A673 (cell line): ENCODE data around the gene UBE3A. TPM values are rescaled to one million over a fixed set of nuclear protein-coding genes. Genes with fewer than 3 reads are reported as not detected.

ENCODE experiments used
- BruUV-seq: library from RNA; stranded (reverse); fragments of 400-500 nt; replicated peaks from 2 replicates; lab custom pipeline; 2021; lab: Mats Ljungman, UMichigan
- CTCF ChIA-PET: fragments of 300-600 bp; sonication (Branson Sonifier 250); formaldehyde crosslinking; loops from one replicate; lab custom pipeline; 2022; ENCODE audit warnings: antibody characterized with exemption; lab: Charles Lee
- POLR2A ChIA-PET: fragments of 300-600 bp; sonication (Branson Sonifier 250); formaldehyde crosslinking; loops from one replicate; lab custom pipeline; 2022; ENCODE audit warnings: antibody characterized with exemption; ENCODE audit not compliant: low non-redundant PET; lab: Charles Lee
- DNase-seq: peaks from one replicate; pipeline ENCODE4 v3.0.0-alpha.2; 2015; ENCODE audit warnings: low spot score
- H3K27ac ChIP-seq: fragments of 200-600 bp; sonication (generic); 2 replicates; pipeline ENCODE4 v1.5.1; 2016; ENCODE audit warnings: mixed run types, low read depth, mild to moderate bottlenecking, mixed read lengths, antibody characterized with exemption, low read length; ENCODE audit not compliant: poor library complexity, severe bottlenecking
- H3K27me3 ChIP-seq: fragments of 200-600 bp; sonication (generic); replicated peaks from 2 replicates; pipeline ENCODE4 v1.6.1; 2017; ENCODE audit warnings: mixed run types, low read depth, mild to moderate bottlenecking, mixed read lengths, antibody characterized with exemption, low read length; ENCODE audit not compliant: insufficient read depth, poor library complexity
- H3K36me3 ChIP-seq: fragments of 200-600 bp; sonication (generic); 2 replicates; pipeline ENCODE4 v1.6.1; 2016; ENCODE audit warnings: mixed run types, mild to moderate bottlenecking, mixed read lengths, antibody characterized with exemption, low read length; ENCODE audit not compliant: insufficient read depth, poor library complexity, severe bottlenecking
- H3K4me1 ChIP-seq: fragments of 200-600 bp; sonication (generic); 2 replicates; pipeline ENCODE4 v1.6.1; 2017; ENCODE audit warnings: mixed run types, mild to moderate bottlenecking, mixed read lengths, antibody characterized with exemption, low read length; ENCODE audit not compliant: insufficient read depth, poor library complexity, severe bottlenecking
- H3K4me3 ChIP-seq: fragments of 200-600 bp; sonication (generic); 2 replicates; pipeline ENCODE4 v1.5.1; 2016; ENCODE audit warnings: low read depth, mixed run types, mild to moderate bottlenecking, mixed read lengths, low read length; ENCODE audit not compliant: poor library complexity, severe bottlenecking
- H3K9me3 ChIP-seq: fragments of 200-600 bp; sonication (generic); 2 replicates; pipeline ENCODE4 v1.6.1; 2016; ENCODE audit warnings: mixed run types, low read depth, mild to moderate bottlenecking, mixed read lengths, antibody characterized with exemption, low read length; ENCODE audit not compliant: poor library complexity, severe bottlenecking
- EZH2 ChIP-seq: fragments of 200-600 bp; sonication (generic); IDR thresholded peaks from 2 replicates; pipeline ENCODE4 v1.6.1; 2017; ENCODE audit warnings: borderline replicate concordance, low read depth, mild to moderate bottlenecking, mixed read lengths, antibody characterized with exemption, low read length; ENCODE audit not compliant: poor library complexity, severe bottlenecking
- intact Hi-C: fragments of 100-400 bp; cut with micrococcal nuclease; formaldehyde crosslinking; loops from one replicate; pipeline ENCODE4 v1.10.0; 2022; ENCODE audit not compliant: unreplicated experiment
- total RNA-seq: library from RNA; stranded (reverse); gene quantifications from 2 replicates; pipeline ENCODE4 v1.2.3, GENCODE V29; 2021
- TF ChIP-seq, protein P1 (sequence below): fragments of 300-800, 200-600 bp; sonication (generic); conservative IDR thresholded peaks from 2 replicates; pipeline ENCODE4 v1.5.1; 2017; ENCODE audit warnings: low read depth, mild to moderate bottlenecking, antibody characterized with exemption, low read length, moderate library complexity, mixed read lengths

The UBE3A gene
- total RNA-seq, 1 experiment from 2014 or later = 104 TPM

DNA sequence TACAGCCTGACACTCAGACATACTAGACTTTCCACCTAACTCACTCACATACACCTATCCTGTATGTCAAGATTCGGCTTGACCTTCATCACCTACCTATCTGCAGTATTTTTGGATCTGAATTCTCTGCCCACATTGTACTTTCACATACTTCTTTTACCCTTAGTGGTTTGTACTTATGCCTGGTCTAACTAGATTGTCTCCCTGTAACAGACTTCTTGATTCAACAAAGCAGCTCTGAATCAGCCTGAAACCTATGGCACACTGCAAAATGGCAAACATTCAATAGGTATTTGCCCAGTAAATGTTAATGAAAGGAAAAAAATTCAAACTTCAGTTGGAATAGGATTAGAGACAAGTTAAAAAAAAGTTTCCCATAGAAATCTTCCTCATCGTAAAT, 106.5 kb downstream of the UBE3A start:
- no peaks in the 10 kb centered on the region for H3K27me3 ChIP-seq
- CTCF ChIA-PET = no interaction called here
- intact Hi-C loops = loop anchor here (5.0 kb wide), 1 partner anchor 35 kb away; no protein-coding TSS in a partner anchor
- BruUV-seq = no TSS peak
- H3K4me3 ChIP-seq = no peak overlapping the region
- DNase-seq = no peak
- H3K27ac ChIP-seq = no peak overlapping the region
- H3K36me3 ChIP-seq = no peaks in the 10 kb centered on the region
- no peaks in the 10 kb centered on the region for H3K9me3 ChIP-seq
- POLR2A ChIA-PET = no interaction called here
- TF ChIP-seq EZH2 = no peak
- TF ChIP-seq, protein P1, sequence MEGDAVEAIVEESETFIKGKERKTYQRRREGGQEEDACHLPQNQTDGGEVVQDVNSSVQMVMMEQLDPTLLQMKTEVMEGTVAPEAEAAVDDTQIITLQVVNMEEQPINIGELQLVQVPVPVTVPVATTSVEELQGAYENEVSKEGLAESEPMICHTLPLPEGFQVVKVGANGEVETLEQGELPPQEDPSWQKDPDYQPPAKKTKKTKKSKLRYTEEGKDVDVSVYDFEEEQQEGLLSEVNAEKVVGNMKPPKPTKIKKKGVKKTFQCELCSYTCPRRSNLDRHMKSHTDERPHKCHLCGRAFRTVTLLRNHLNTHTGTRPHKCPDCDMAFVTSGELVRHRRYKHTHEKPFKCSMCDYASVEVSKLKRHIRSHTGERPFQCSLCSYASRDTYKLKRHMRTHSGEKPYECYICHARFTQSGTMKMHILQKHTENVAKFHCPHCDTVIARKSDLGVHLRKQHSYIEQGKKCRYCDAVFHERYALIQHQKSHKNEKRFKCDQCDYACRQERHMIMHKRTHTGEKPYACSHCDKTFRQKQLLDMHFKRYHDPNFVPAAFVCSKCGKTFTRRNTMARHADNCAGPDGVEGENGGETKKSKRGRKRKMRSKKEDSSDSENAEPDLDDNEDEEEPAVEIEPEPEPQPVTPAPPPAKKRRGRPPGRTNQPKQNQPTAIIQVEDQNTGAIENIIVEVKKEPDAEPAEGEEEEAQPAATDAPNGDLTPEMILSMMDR = no peak
- no peaks in the 10 kb centered on the region for H3K4me1 ChIP-seq

DNA sequence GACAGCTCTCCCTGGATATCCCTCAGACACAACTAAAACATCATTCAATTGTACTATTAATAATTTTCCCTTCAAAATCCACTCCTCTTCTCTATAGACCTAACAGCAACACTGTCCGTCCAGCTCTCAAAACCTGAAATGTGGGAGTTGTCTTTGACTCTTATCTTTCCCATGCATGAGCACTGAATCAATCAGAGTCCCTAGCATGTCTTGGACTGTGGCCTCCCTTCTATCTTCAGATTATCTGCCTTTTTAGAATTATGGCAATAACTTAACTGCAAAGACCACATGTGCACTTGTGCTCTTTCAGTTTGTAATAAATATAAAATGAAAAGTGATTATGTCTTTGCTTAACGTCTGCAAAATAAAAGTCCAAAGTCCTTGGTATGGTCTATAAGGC, 107.0 kb downstream of the UBE3A start:
- no peaks in the 10 kb centered on the region for H3K27me3 ChIP-seq
- H3K9me3 ChIP-seq = no peaks in the 10 kb centered on the region
- CTCF ChIA-PET = no interaction called here
- no peak overlapping the region for H3K4me3 ChIP-seq
- H3K36me3 ChIP-seq = no peaks in the 10 kb centered on the region
- H3K27ac ChIP-seq = no peak overlapping the region
- no peak for DNase-seq
- no TSS peak for BruUV-seq
- intact Hi-C loops = loop anchor here (5.0 kb wide), 1 partner anchor 35 kb away; no protein-coding TSS in a partner anchor
- POLR2A ChIA-PET = no interaction called here
- no peak for TF ChIP-seq EZH2
- TF ChIP-seq, protein P1 = no peak
- H3K4me1 ChIP-seq = no peaks in the 10 kb centered on the region

DNA sequence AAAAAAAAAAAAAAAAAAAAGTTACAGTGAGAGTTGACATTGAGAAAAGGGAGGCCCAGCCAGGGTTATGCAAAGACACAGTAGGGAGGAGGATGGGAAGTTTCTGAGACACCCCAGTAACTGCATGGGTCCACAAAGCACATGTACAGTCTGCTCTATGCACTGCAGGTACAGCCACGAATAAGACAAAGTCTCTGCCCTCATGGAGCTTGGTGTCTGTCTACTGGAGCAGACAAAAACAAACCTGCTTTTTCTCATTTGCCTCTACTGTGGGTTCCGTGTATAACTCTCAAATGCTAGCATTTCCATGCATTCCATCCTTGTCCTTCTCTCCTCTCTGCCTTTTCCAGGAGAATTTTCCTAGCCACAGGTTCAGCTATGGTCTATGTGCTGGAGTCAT, 107.4 kb downstream of the UBE3A start:
- no TSS peak for BruUV-seq
- no peaks in the 10 kb centered on the region for H3K27me3 ChIP-seq
- H3K27ac ChIP-seq = no peak overlapping the region
- no peak for DNase-seq
- ChIA-PET CTCF (no interaction called here), POLR2A (no interaction called here)
- H3K36me3 ChIP-seq = no peaks in the 10 kb centered on the region
- TF ChIP-seq EZH2 = no peak
- TF ChIP-seq, protein P1 = no peak
- intact Hi-C loops = loop anchor here (5.0 kb wide), 1 partner anchor 36 kb away; no protein-coding TSS in a partner anchor
- no peaks in the 10 kb centered on the region for H3K4me1 ChIP-seq
- H3K4me3 ChIP-seq = no peak overlapping the region
- no peaks in the 10 kb centered on the region for H3K9me3 ChIP-seq
